ENCODE results near the gene AK8. TPM values are rescaled to one million over a fixed set of nuclear protein-coding genes. Genes with fewer than 3 reads are reported as not detected.

The AK8 gene
- polyA plus RNA-seq, 1 donor, result 2.6 TPM

GRCh38 chr9:132842124-132843044 lies 35.7 kb downstream of the AK8 start:
- H3K36me3 ChIP-seq (ENCODE audit: control insufficient read depth, insufficient read depth, low read length), result no peaks in the 10 kb centered on the region
- DNase-seq, result no peak
- no peaks in the 10 kb centered on the region for H3K27me3 ChIP-seq (ENCODE audit: control insufficient read depth, insufficient read depth, low read length)
- H3K27ac ChIP-seq (ENCODE audit: low read length), result no peak overlapping the region
- no peaks in the 10 kb centered on the region for H3K4me1 ChIP-seq (ENCODE audit: control insufficient read depth, insufficient read depth, low read length)
- no peaks in the 10 kb centered on the region for H3K9me3 ChIP-seq (ENCODE audit: control insufficient read depth, low read depth, low read length)
- H3K4me3 ChIP-seq (ENCODE audit: low read length), result no peak overlapping the region
- no CpG with 5 or more reads among the region's 5 CpGs for WGBS (ENCODE audit: insufficient coverage, low lambda C conversion rate)

GRCh38 chr9:132840980-132841379 lies 37.1 kb downstream of the AK8 start:
- no peak overlapping the region for H3K27ac ChIP-seq (ENCODE audit: low read length)
- no peaks in the 10 kb centered on the region for H3K4me1 ChIP-seq (ENCODE audit: control insufficient read depth, insufficient read depth, low read length)
- no peak overlapping the region for H3K4me3 ChIP-seq (ENCODE audit: low read length)
- WGBS (ENCODE audit: insufficient coverage, low lambda C conversion rate), result no CpG with 5 or more reads among the region's 13 CpGs
- DNase-seq, result no peak
- H3K27me3 ChIP-seq (ENCODE audit: control insufficient read depth, insufficient read depth, low read length), result no peaks in the 10 kb centered on the region
- H3K9me3 ChIP-seq (ENCODE audit: control insufficient read depth, low read depth, low read length), result no peaks in the 10 kb centered on the region
- no peaks in the 10 kb centered on the region for H3K36me3 ChIP-seq (ENCODE audit: control insufficient read depth, insufficient read depth, low read length)

GRCh38 chr9:132838291-132838690 lies 39.8 kb downstream of the AK8 start:
- no peak for DNase-seq
- Histone ChIP-seq H3K4me1 (ENCODE audit: control insufficient read depth, insufficient read depth, low read length) (no peaks in the 10 kb centered on the region), H3K27ac (ENCODE audit: low read length) (no peak overlapping the region), H3K36me3 (ENCODE audit: control insufficient read depth, insufficient read depth, low read length) (no peaks in the 10 kb centered on the region), H3K4me3 (ENCODE audit: low read length) (no peak overlapping the region), H3K27me3 (ENCODE audit: control insufficient read depth, insufficient read depth, low read length) (no peaks in the 10 kb centered on the region), H3K9me3 (ENCODE audit: control insufficient read depth, low read depth, low read length) (no peaks in the 10 kb centered on the region)
- 100% methylated on average over 2 of the region's 4 CpGs for WGBS (ENCODE audit: insufficient coverage, low lambda C conversion rate)

- DNase-seq, result no peak
- Histone ChIP-seq H3K4me1 (ENCODE audit: control insufficient read depth, insufficient read depth, low read length) (no peaks in the 10 kb centered on the region), H3K36me3 (ENCODE audit: control insufficient read depth, insufficient read depth, low read length) (no peaks in the 10 kb centered on the region), H3K9me3 (ENCODE audit: control insufficient read depth, low read depth, low read length) (no peaks in the 10 kb centered on the region), H3K27ac (ENCODE audit: low read length) (no peak overlapping the region), H3K4me3 (ENCODE audit: low read length) (no peak overlapping the region), H3K27me3 (ENCODE audit: control insufficient read depth, insufficient read depth, low read length) (no peaks in the 10 kb centered on the region)
- WGBS (ENCODE audit: insufficient coverage, low lambda C conversion rate), result 80% methylated on average over 1 of the region's 16 CpGs
Measured at GRCh38 chr9:132837501-132838286, 40.4 kb downstream of the AK8 start.

GRCh38 chr9:132834343-132834742 lies 43.7 kb downstream of the AK8 start:
- no peaks in the 10 kb centered on the region for H3K4me1 ChIP-seq (ENCODE audit: control insufficient read depth, insufficient read depth, low read length)
- no peaks in the 10 kb centered on the region for H3K36me3 ChIP-seq (ENCODE audit: control insufficient read depth, insufficient read depth, low read length)
- no peaks in the 10 kb centered on the region for H3K9me3 ChIP-seq (ENCODE audit: control insufficient read depth, low read depth, low read length)
- no peak for DNase-seq
- no peaks in the 10 kb centered on the region for H3K27me3 ChIP-seq (ENCODE audit: control insufficient read depth, insufficient read depth, low read length)
- no CpG with 5 or more reads among the region's 7 CpGs for WGBS (ENCODE audit: insufficient coverage, low lambda C conversion rate)
- H3K27ac ChIP-seq (ENCODE audit: low read length), result no peak overlapping the region
- no peak overlapping the region for H3K4me3 ChIP-seq (ENCODE audit: low read length)

GRCh38 chr9:132833550-132834121 lies 44.4 kb downstream of the AK8 start:
- Histone ChIP-seq H3K27ac (ENCODE audit: low read length) (no peak overlapping the region), H3K4me1 (ENCODE audit: control insufficient read depth, insufficient read depth, low read length) (no peaks in the 10 kb centered on the region), H3K4me3 (ENCODE audit: low read length) (no peak overlapping the region), H3K9me3 (ENCODE audit: control insufficient read depth, low read depth, low read length) (no peaks in the 10 kb centered on the region), H3K27me3 (ENCODE audit: control insufficient read depth, insufficient read depth, low read length) (no peaks in the 10 kb centered on the region), H3K36me3 (ENCODE audit: control insufficient read depth, insufficient read depth, low read length) (no peaks in the 10 kb centered on the region)
- 100% methylated on average over 1 of the region's 24 CpGs for WGBS (ENCODE audit: insufficient coverage, low lambda C conversion rate)
- no peak for DNase-seq

- Histone ChIP-seq H3K27ac (ENCODE audit: low read length) (no peak overlapping the region), H3K4me1 (ENCODE audit: control insufficient read depth, insufficient read depth, low read length) (no peaks in the 10 kb centered on the region), H3K9me3 (ENCODE audit: control insufficient read depth, low read depth, low read length) (no peaks in the 10 kb centered on the region), H3K36me3 (ENCODE audit: control insufficient read depth, insufficient read depth, low read length) (no peaks in the 10 kb centered on the region), H3K27me3 (ENCODE audit: control insufficient read depth, insufficient read depth, low read length) (no peaks in the 10 kb centered on the region), H3K4me3 (ENCODE audit: low read length) (no peak overlapping the region)
- 60% methylated on average over 1 of the region's 9 CpGs for WGBS (ENCODE audit: insufficient coverage, low lambda C conversion rate)
- no peak for DNase-seq
Measured at GRCh38 chr9:132832171-132832881, 45.8 kb downstream of the AK8 start.

- H3K4me1 ChIP-seq (ENCODE audit: control insufficient read depth, insufficient read depth, low read length), result no peaks in the 10 kb centered on the region
- no peak overlapping the region for H3K27ac ChIP-seq (ENCODE audit: low read length)
- no peak for DNase-seq
- no peak overlapping the region for H3K4me3 ChIP-seq (ENCODE audit: low read length)
- H3K36me3 ChIP-seq (ENCODE audit: control insufficient read depth, insufficient read depth, low read length), result no peaks in the 10 kb centered on the region
- WGBS (ENCODE audit: insufficient coverage, low lambda C conversion rate), result no CpG with 5 or more reads among the region's 16 CpGs
- no peaks in the 10 kb centered on the region for H3K27me3 ChIP-seq (ENCODE audit: control insufficient read depth, insufficient read depth, low read length)
- H3K9me3 ChIP-seq (ENCODE audit: control insufficient read depth, low read depth, low read length), result no peaks in the 10 kb centered on the region
Measured at GRCh38 chr9:132828201-132828770, 49.8 kb downstream of the AK8 start.

GRCh38 chr9:132827366-132827765 lies 50.7 kb downstream of the AK8 start:
- Histone ChIP-seq H3K9me3 (ENCODE audit: control insufficient read depth, low read depth, low read length) (no peaks in the 10 kb centered on the region), H3K27ac (ENCODE audit: low read length) (no peak overlapping the region), H3K27me3 (ENCODE audit: control insufficient read depth, insufficient read depth, low read length) (no peaks in the 10 kb centered on the region), H3K4me1 (ENCODE audit: control insufficient read depth, insufficient read depth, low read length) (no peaks in the 10 kb centered on the region), H3K4me3 (ENCODE audit: low read length) (no peak overlapping the region), H3K36me3 (ENCODE audit: control insufficient read depth, insufficient read depth, low read length) (no peaks in the 10 kb centered on the region)
- WGBS (ENCODE audit: insufficient coverage, low lambda C conversion rate), result no CpG with 5 or more reads among the region's 5 CpGs
- no peak for DNase-seq
